Ishikawa (cell line): Measurements from ENCODE around the gene ITFG1.

Experiments
- CEBPB ChIP-seq: IDR thresholded peaks from 2 replicates; pipeline ENCODE4 v1.6.1; 2012
- CREB1 ChIP-seq: IDR thresholded peaks from 2 replicates; pipeline ENCODE4 v1.6.1; 2012; ENCODE audit warnings: low read depth
- EGR1 ChIP-seq: IDR thresholded peaks from 2 replicates; pipeline ENCODE4 v1.6.1; 2012
- EP300 ChIP-seq: IDR thresholded peaks from 2 replicates; pipeline ENCODE4 v1.6.1; 2012; ENCODE audit warnings: borderline replicate concordance
- FOXM1 ChIP-seq: IDR thresholded peaks from 2 replicates; pipeline ENCODE4 v1.6.1; 2012; ENCODE audit warnings: low read depth, borderline replicate concordance
- MAX ChIP-seq: IDR thresholded peaks from 2 replicates; pipeline ENCODE4 v1.6.1; 2012
- NFIC ChIP-seq: IDR thresholded peaks from 2 replicates; pipeline ENCODE4 v1.6.1; 2012
- RAD21 ChIP-seq: IDR thresholded peaks from 2 replicates; pipeline ENCODE4 v1.6.1; 2012; ENCODE audit warnings: low read depth
- REST ChIP-seq: IDR thresholded peaks from 2 replicates; pipeline ENCODE4 v1.6.1; 2012; ENCODE audit warnings: low read depth, mild to moderate bottlenecking
- TAF1 ChIP-seq: IDR thresholded peaks from 2 replicates; pipeline ENCODE4 v1.6.1; 2012; ENCODE audit warnings: low read depth, mild to moderate bottlenecking
- TCF12 ChIP-seq: IDR thresholded peaks from 2 replicates; pipeline ENCODE4 v1.6.1; 2012; ENCODE audit warnings: low read depth
- TEAD4 ChIP-seq: IDR thresholded peaks from 2 replicates; pipeline ENCODE4 v1.6.1; 2012
- USF1 ChIP-seq: IDR thresholded peaks from 2 replicates; pipeline ENCODE4 v1.6.1; 2012
- YY1 ChIP-seq: IDR thresholded peaks from 2 replicates; pipeline ENCODE4 v1.6.1; 2012; ENCODE audit warnings: low read depth
- ZBTB7A ChIP-seq: IDR thresholded peaks from 2 replicates; pipeline ENCODE4 v1.6.1; 2012; ENCODE audit warnings: low read depth

The ITFG1 gene

GRCh38 chr16:47150067-47150466 lies 310.8 kb downstream of the ITFG1 start:
- no peak for TF ChIP-seq MAX
- no peak for TF ChIP-seq FOXM1
- no peak for TF ChIP-seq ZBTB7A
- TF ChIP-seq CEBPB = no peak
- TF ChIP-seq TCF12 = no peak
- TF ChIP-seq USF1 = no peak
- TF ChIP-seq EP300 = no peak
- TF ChIP-seq EGR1 = no peak
- no peak for TF ChIP-seq NFIC

GRCh38 chr16:47144559-47144877 lies 316.3 kb downstream of the ITFG1 start:
- TF ChIP-seq NFIC (no peak), MAX (no peak), TEAD4 (no peak), YY1 (no peak), REST (no peak), EP300 (no peak), CREB1 (no peak), ZBTB7A (no peak)

GRCh38 chr16:47143677-47144558 lies 316.9 kb downstream of the ITFG1 start, which contains the start of gene NETO2:
Gene NETO2, minus strand, starts transcription at chr16:47143945. Its CDS starts 333 bp downstream, at chr16:47143612.
- no peak for TF ChIP-seq REST
- TF ChIP-seq CEBPB = no peak
- TF ChIP-seq TAF1 = peak; percentile 18; the same call in 1 of the 2 replicates
- peak; percentile 45; the same call in 1 of the 2 replicates for TF ChIP-seq RAD21
- peak; percentile 8; the same call in 1 of the 2 replicates for TF ChIP-seq MAX
- no peak for TF ChIP-seq EP300
- no peak for TF ChIP-seq EGR1

GRCh38 chr16:47142821-47143676 lies 317.8 kb downstream of the ITFG1 start:
- TF ChIP-seq RAD21 = no peak
- no peak for TF ChIP-seq FOXM1
- no peak for TF ChIP-seq ZBTB7A
- TF ChIP-seq REST = no peak
- no peak for TF ChIP-seq TAF1
- TF ChIP-seq MAX = no peak
- TF ChIP-seq TEAD4 = no peak
- TF ChIP-seq YY1 = no peak
- no peak for TF ChIP-seq EP300
- TF ChIP-seq CEBPB = no peak
- no peak; the same call in 1 of the 2 replicates for TF ChIP-seq TCF12
- no peak for TF ChIP-seq NFIC
- TF ChIP-seq CREB1 = no peak
- no peak for TF ChIP-seq USF1
- TF ChIP-seq EGR1 = no peak
